CD4-positive, alpha-beta T cell treated with Interleukin-6 at 100 ng/mL for 8 hours (primary cell): Measurements from ENCODE around the gene AXIN1.
A peak's percentile ranks its signal among the peaks of the same experiment; 100 is the strongest.
"Not testable (repeated sequence)": the region's sequence is repeated elsewhere in the genome, so short reads cannot be mapped to it uniquely, and the experiment has no call there.

ENCODE experiments used
- DNase-seq: peaks from one replicate; pipeline ENCODE4 v3.0.0-alpha.2; 2020; ENCODE audit warnings: mixed read lengths, low spot score

The AXIN1 gene

GRCh38 chr16:280991-281659 lies 71.4 kb downstream of the AXIN1 start:
- DNase-seq: no peak

DNA sequence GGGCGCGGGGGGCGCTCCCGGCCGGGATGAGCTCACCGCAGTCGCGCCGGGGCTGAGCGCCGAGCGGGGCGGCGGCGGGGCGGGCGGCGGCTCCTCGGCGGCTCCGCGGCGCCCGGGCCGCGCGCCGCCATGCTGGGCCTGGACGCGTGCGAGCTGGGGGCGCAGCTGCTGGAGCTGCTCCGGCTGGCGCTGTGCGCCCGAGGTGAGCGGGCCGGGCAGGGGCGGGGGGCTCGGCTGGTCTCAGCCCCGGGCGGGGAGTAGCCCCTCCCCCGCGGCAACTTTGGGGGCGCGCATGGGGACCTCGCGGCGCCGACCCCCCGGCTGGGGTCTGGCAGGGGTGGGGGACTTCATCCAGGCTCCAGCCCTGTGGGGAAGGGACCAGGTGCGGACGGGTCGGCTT lies 72.0 kb downstream of the AXIN1 start, which contains the start of gene ARHGDIG:
Gene ARHGDIG, plus strand, starts transcription at position 40 of the 400 bp plus-strand sequence. Its CDS starts 90 bp downstream, at position 130.
- DNase-seq: no peak

- no peak for DNase-seq
Observed at GRCh38 chr16:280005-280460, 72.5 kb downstream of the AXIN1 start.

DNA sequence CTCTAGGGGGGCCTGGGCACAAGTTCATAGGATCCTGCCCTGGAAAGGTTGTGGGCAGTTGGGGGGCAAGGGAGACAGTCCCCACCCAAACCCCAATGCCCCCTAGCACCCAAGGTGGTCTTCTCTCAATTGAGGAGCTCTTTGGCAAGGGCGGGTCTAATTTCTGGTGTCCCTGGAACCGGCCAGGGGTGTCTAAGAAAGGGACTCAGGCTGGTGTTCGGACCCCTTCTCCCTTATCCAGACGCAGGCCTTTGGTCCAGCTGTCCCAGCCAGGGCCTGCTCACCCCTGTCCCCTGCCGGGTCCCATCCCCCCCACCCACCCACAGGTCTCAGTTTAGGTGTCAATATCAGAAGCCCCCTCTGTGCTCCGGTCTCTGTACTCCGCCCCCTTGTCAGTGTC lies 73.0 kb downstream of the AXIN1 start:
- no peak for DNase-seq

DNA sequence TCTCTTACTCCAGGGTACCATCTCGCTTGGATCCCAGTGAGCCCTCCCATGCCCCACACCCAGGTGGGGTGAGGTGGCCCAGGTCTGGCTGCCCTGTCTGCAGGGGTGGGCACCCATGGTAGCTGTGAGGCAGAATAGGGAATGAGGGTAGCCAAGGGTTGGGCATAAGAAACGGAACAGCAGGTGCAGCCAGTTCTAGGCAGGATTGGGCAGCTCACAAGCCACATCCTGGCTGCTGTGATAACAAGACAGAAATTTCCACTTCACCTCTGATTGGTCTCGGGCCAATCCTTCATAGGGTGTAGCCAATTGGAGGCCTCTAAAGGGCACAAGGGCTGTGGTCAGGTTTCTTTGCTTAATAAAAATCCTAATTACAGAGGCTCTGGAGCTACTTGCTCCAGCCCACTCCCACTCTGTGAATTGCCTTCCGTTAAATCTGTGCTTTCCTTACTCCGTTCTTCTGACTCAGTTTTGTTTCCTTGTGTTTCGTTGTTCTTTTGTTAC lies 73.6 kb downstream of the AXIN1 start:
- peak; percentile 31 for DNase-seq

GRCh38 chr16:276426-277077 lies 76.0 kb downstream of the AXIN1 start:
- no peak for DNase-seq

- no peak for DNase-seq
Observed at GRCh38 chr16:275786-276232, 76.7 kb downstream of the AXIN1 start, which contains the start of gene RGS11. TSS of gene RGS11 (minus strand) at chr16:275944. CDS start at chr16:275911, 33 bp downstream.

- no peak for DNase-seq
Observed at GRCh38 chr16:275041-275641, 77.4 kb downstream of the AXIN1 start.

GRCh38 chr16:273547-274421 lies 78.7 kb downstream of the AXIN1 start:
- DNase-seq: no peak

- no peak for DNase-seq
Observed at GRCh38 chr16:272633-273546, 79.6 kb downstream of the AXIN1 start.

DNA sequence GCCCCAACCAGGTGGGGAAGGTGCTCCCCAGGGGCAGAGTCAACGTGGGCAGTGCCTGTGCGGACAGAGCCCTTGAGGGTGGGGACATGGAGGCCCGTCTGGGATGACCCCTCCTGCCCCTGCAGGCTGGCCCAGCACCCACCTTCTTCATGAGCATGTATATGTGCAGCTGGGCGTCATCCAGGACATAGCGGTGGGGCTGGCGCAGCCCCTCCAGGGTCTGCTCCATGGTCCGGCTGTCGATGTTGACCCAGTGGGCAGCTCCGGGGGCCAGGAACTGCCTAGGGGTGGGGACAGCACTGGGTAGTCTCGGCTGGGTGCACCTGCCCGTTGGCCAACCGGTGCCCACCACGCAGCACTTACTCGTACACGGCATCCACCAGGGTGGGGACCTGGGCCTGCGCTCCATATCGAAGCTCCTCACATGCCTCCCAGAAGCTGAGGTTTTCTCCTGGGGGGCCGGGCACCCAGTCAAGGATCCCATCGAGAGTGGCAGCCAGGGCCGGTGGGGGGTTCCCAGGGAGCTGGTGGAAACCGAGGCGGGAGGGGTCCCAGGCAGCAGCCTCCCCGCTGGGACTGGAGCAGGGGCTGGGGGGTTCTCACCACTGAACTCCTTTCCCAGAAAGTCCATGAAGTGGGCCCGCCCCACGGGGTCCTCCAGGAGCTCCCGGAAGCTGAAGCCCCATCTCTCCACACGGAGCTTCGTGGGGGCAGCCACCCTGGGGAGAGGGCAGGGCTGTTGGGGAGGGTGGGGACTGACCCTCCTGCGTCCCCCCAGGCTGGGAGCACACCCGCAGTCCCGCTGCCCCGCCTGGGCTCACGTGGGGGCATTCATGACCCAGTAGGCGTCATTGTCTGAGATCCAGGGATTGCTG lies 81.9 kb downstream of the AXIN1 start:
- no peak for DNase-seq

- DNase-seq: no peak
Observed at GRCh38 chr16:269061-269796, 83.3 kb downstream of the AXIN1 start.

DNA sequence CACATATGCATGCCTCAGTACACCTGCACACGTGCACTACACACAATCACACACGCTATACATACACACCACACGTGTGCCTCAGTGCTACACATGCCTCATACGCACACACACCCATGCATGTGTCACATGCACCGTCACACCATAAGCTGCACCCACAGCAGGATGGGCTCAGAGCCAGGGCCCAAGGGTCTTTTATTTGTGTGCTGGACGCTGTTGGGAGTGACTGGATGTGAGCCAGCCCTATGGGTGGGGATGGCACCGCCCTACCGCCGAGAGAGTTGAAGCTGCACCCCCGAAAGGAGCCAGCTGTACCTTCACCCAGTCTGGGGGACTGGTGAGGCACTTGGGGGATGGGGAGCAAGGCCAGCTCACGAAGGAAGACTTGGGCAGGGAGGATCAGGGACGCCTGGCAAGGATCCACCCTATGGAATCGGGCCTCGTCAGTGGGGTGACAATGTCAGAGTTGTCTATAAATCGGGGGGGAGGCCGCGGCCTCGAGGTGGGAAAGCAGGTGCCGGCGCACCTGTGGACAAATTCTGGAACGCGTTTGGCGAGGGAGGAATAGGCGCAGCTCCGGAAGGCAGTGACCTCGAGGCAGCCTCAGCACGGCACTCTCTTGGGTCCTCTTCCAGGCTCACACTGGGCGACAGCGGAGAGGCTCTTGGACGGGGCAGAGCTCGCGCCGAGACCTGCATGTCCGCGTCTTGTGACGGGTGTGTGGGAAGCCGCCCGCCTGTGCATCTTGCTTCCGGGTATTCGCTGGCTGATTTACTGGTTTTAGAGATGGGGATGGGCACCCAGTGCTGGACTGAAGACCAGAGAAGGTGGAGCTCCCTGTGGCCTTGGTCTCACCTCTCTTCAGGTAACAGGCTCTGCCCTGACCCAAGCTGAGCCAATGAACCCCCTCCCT lies 84.1 kb downstream of the AXIN1 start:
- no peak for DNase-seq

GRCh38 chr16:267562-267961 lies 85.0 kb downstream of the AXIN1 start:
- not testable (repeated sequence) for DNase-seq

GRCh38 chr16:266258-267164 lies 86.0 kb downstream of the AXIN1 start:
- no peak for DNase-seq

GRCh38 chr16:265711-266110 lies 86.8 kb downstream of the AXIN1 start:
- no peak for DNase-seq

DNA sequence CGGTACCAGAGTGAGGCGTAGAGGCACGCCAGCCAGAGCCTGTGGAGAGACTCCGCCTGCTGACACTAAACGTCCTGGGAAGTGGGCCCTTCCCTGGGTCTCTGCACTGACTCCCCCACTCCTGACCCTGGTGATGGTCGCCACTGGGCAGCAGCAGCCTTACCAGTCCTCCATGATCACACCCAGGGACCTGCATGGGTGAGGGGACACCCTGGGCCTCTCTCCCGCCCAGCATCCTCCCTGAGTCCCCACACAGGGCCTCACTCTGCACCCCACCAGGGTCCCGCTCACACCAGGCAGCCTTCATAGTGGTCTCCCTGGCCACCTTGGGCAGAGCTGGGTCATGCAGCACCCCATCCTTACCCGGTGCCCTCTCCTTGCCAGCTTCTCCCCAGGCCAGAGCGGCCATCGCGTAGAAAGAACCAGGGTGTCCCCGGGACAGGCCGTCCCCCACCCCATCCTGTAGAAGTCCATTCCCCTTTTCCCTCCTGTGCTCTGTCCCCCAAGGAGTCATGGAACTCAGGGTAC lies 87.5 kb downstream of the AXIN1 start:
- DNase-seq: no peak
